RWPE1 (cell line): ENCODE results near the gene FUT7.

ENCODE experiments used
- CTCF ChIA-PET: fragments of 350-600 bp; sonication (Branson Sonifier 250); formaldehyde crosslinking; extraction: SDS; loops from one replicate; lab custom pipeline; 2021; lab: Yijun Ruan, JAX
- POLR2A ChIA-PET: fragments of 400-600 bp; formaldehyde crosslinking; extraction: SDS; loops from one replicate; lab custom pipeline; 2020; ENCODE audit warnings: antibody characterized with exemption; ENCODE audit not compliant: low non-redundant PET; lab: Yijun Ruan, JAX
- DNase-seq: peaks from one replicate; pipeline ENCODE4 v3.0.0; 2012; ENCODE audit warnings: low spot score
- H3K27ac ChIP-seq: fragments of 450-650 bp; 2 replicates; pipeline ENCODE4 v1.5.1; 2017
- CTCF ChIP-seq: fragments of 450-650 bp; conservative IDR thresholded peaks from 2 replicates; pipeline ENCODE4 v1.5.1; 2017; ENCODE audit warnings: low read depth, mild to moderate bottlenecking

The FUT7 gene

DNA sequence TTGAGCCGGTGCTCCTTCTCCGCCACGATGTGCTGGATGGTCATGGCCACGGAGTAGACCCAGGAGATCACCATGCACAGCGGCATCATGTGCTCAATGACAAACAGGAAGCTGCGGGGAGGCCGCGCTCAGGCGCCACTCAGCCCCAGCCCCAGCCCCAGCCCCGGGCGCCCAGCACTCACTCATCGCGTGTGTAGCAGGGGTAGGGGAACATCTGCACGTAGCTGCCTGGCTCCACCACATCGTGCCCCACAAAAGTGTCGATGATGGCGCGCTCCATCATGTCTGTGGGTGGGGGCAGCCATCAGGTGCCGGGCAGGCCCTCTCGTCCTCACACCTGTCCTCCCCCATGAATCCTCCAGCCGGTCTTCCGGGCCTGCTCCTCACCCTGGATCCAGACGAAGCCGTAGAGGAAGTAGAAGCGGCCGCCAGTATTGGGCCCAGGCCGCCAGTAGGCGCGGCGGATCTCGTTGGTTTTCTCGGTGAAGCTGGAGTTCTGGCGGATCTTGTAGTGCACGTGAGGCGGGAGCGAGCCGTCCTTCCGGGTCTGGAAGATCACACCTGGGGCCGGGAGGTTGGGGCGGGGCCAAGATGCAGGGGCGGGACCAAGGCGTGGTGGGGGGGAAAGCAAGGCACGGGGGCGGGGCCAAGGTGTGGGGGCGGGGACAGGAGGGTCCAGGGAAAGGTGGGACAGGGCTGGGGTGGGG lies 13.9 kb downstream of the FUT7 start:
- ChIA-PET CTCF (interaction anchor here (0.6 to 2.3 kb wide), 5 partner anchors 11 to 78 kb away, joined by 3 to 12 read pairs (median 4); partner anchors contain the start of gene ABCA2), POLR2A (no interaction called here)
- TF ChIP-seq CTCF = no peak
- H3K27ac ChIP-seq = no peak overlapping the region
- no peak for DNase-seq

DNA sequence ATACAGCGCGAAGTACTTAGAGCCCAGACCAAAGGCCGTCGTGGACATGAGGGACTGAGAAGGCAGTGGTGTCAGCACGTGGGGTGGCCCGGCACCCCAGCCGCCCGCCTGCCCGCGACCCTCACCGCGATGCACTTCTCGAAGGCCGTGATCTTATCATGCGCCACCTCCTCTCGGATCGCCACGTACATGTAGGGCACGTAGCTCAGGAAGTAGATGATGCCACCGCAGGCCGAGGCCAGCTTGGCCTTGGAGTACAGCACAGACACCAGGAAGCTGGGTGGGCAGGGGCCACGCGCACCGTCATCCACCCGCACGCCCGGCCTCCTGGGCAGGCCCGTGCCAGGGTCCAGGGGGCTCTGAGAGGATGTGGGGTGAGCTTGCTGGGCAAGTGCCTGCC lies 14.8 kb downstream of the FUT7 start:
- CTCF ChIA-PET = interaction anchor here (0.6 to 3.4 kb wide), 3 partner anchors 12 to 22 kb away, joined by 3 to 22 read pairs (median 4); no protein-coding TSS in a partner anchor
- no peak for DNase-seq
- no peak for TF ChIP-seq CTCF
- POLR2A ChIA-PET = no interaction called here
- H3K27ac ChIP-seq = no peak overlapping the region

- ChIA-PET CTCF (interaction anchor here (0.6 to 3.4 kb wide), 3 partner anchors 13 to 41 kb away, joined by 3 to 22 read pairs (median 3); no protein-coding TSS in a partner anchor), POLR2A (no interaction called here)
- H3K27ac ChIP-seq = peak overlapping the region; percentile 2; the same call in 1 of the 2 replicates
- no peak for DNase-seq
- TF ChIP-seq CTCF = no peak
Observed at GRCh38 chr9:137016436-137016835, 15.5 kb downstream of the FUT7 start.

DNA sequence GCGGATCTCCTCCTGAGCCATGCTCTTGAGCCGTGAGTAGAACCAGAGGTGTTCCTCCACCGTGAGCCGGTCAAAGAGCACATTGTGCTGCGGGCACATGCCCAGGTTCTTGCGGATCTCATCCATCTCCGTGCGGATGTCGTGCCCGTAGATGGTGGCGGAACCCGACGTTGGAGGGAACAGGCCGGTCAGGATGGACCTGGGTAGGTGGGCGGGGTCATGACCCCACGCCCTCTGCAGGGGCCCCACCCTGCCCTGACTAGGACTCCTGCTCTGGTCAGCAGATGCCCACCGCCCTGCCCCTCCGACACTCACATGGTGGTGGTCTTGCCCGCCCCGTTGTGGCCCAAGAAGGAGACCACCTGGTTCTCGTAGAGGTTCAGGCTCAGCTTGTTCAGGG lies 15.9 kb downstream of the FUT7 start:
- TF ChIP-seq CTCF = no peak
- POLR2A ChIA-PET = no interaction called here
- no peak overlapping the region for H3K27ac ChIP-seq
- CTCF ChIA-PET = interaction anchor here (0.6 to 3.4 kb wide), 3 partner anchors 13 to 40 kb away, joined by 3 to 22 read pairs (median 3); no protein-coding TSS in a partner anchor
- no peak for DNase-seq

GRCh38 chr9:137015540-137015930 lies 16.4 kb downstream of the FUT7 start:
- no peak for TF ChIP-seq CTCF

DNA sequence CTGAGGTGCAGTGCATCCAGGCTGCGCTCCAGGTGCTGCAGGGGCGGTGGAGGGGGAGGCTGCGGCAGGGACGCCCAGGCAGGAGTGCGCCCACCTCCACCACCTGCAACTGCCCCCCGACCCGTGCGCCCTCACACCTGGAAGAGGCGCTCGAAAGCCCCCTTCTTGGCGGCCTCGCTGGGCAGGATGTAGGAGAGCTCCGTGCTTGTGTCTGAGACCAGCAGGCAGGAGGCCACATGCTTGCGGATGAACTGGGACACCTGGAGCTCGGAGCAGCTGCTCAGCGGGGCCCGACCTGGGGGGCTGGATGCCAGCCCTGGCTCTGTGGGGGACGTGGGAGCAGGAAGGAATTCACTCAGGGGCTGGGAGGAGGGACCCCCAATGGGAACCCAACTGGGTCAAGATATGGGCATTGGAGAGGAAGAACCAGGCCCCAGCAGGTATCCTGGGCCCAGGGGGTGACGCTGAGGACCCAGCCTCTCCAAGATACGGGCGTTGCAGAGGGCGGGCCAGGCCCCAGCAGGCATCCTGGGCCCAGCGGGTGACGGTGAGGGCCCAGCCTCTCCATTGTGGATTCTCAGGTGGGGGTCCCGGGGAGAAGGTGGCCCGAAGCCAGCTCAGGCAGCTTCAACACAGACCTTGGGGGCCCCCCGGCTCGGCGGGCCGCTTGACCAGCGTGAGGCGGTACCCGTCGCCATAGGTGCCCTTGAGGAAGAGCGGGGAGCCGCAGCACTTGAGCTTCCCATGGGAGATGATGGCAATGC lies 16.9 kb downstream of the FUT7 start:
- CTCF ChIA-PET = interaction anchor here (0.5 to 3.4 kb wide), 4 partner anchors 11 to 195 kb away, joined by 5 to 22 read pairs (median 6); no protein-coding TSS in a partner anchor
- no peak for TF ChIP-seq CTCF
- POLR2A ChIA-PET = no interaction called here

More at GRCh38 chr9:137015540-137015930, 16.4 kb downstream of the FUT7 start:
- CTCF ChIA-PET = interaction anchor here (0.6 to 3.4 kb wide), 3 partner anchors 11 to 40 kb away, joined by 3 to 22 read pairs (median 5); no protein-coding TSS in a partner anchor
- POLR2A ChIA-PET = no interaction called here
- H3K27ac ChIP-seq = no peak overlapping the region
- no peak for DNase-seq

More for the DNA sequence above, 16.9 kb downstream of the FUT7 start:
- no peak for DNase-seq
- no peak overlapping the region for H3K27ac ChIP-seq
